ENCODE results near the gene CACNG7. TPM values are rescaled to one million over a fixed set of nuclear protein-coding genes. Genes with fewer than 3 reads are reported as not detected.
"Not testable (repeated sequence)": the region's sequence is repeated elsewhere in the genome, so short reads cannot be mapped to it uniquely, and the experiment has no call there.

The CACNG7 gene
- total RNA-seq, 4 donors from 2014 or later = not detected

GRCh38 chr19:53945998-53946397 is 36.9 kb downstream of the CACNG7 start:
- DNase-seq (ENCODE audit: low spot score in 2 of 2) = no peak
- TF ChIP-seq POLR2A (IDR thresholded peaks at IDR 0.05) = no peak
- TF ChIP-seq CTCF (IDR thresholded peaks at IDR 0.05) = no peak
- 93 to 94% methylated on average over 2 of the region's 2 CpGs for WGBS, 2 donors
- no peak overlapping the region for H3K4me3 ChIP-seq (ENCODE audit: low read depth, poor library complexity, severe bottlenecking)
- intact Hi-C loops (cut with DNase I; ENCODE audit: low total_unique reads) = no loop called here

DNA sequence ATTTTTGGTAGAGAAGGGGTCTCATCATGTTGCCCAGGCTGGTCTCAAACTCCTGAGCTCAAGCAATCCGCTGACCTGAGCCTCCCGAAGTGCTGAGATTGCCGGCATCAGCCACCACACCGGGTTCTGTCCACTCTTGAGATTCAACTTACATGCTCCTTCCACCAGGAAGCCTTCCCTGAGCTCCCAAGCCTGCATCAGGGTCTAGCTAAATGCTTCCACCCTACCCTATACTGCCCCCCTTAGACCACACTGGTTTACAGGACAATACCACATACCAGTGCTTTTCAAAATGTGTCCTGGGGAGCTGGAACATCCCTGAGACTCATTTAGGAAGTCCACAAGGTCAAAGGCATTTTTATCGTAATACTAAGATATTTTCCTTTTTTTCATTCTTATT is 38.5 kb downstream of the CACNG7 start:
- WGBS, 2 donors = 71 to 73% methylated on average over 5 of the region's 5 CpGs
- TF ChIP-seq POLR2A (IDR thresholded peaks at IDR 0.05) (no peak), CTCF (IDR thresholded peaks at IDR 0.05) (no peak)
- DNase-seq (ENCODE audit: low spot score in 2 of 2) = no peak
- intact Hi-C loops (cut with DNase I; ENCODE audit: low total_unique reads) = no loop called here
- H3K4me3 ChIP-seq (ENCODE audit: low read depth, poor library complexity, severe bottlenecking) = no peak overlapping the region

GRCh38 chr19:53948611-53949010 is 39.5 kb downstream of the CACNG7 start:
- intact Hi-C loops (cut with DNase I; ENCODE audit: low total_unique reads); DNase-seq (ENCODE audit: low spot score in 2 of 2); H3K4me3 ChIP-seq (ENCODE audit: low read depth, poor library complexity, severe bottlenecking): not testable (repeated sequence)
- 81 to 89% methylated on average over 5 of the region's 5 CpGs for WGBS, 2 donors

- intact Hi-C loops (cut with DNase I; ENCODE audit: low total_unique reads) = no loop called here
- H3K4me3 ChIP-seq (ENCODE audit: low read depth, poor library complexity, severe bottlenecking) = no peak overlapping the region
- 33 to 40% methylated on average over 11 of the region's 11 CpGs for WGBS, 2 donors
- TF ChIP-seq CTCF (IDR thresholded peaks at IDR 0.05) (no peak), POLR2A (IDR thresholded peaks at IDR 0.05) (no peak)
- DNase-seq (ENCODE audit: low spot score in 2 of 2) = no peak
Observed at GRCh38 chr19:53951436-53951835, 42.4 kb downstream of the CACNG7 start.

- TF ChIP-seq CTCF (IDR thresholded peaks at IDR 0.05) (no peak), POLR2A (IDR thresholded peaks at IDR 0.05) (no peak)
- 81 to 83% methylated on average over 9 of the region's 9 CpGs for WGBS, 2 donors
- intact Hi-C loops (cut with DNase I; ENCODE audit: low total_unique reads) = no loop called here
- H3K4me3 ChIP-seq (ENCODE audit: low read depth, poor library complexity, severe bottlenecking) = no peak overlapping the region
- no peak for DNase-seq (ENCODE audit: low spot score in 2 of 2)
Observed at GRCh38 chr19:53951947-53952346, 42.9 kb downstream of the CACNG7 start.

- TF ChIP-seq POLR2A (IDR thresholded peaks at IDR 0.05) = no peak
- no peak for TF ChIP-seq CTCF (IDR thresholded peaks at IDR 0.05)
- DNase-seq (ENCODE audit: low spot score in 2 of 2) = no peak
- 76 to 87% methylated on average over 8 of the region's 8 CpGs for WGBS, 2 donors
- intact Hi-C loops (cut with DNase I; ENCODE audit: low total_unique reads) = no loop called here
- no peak overlapping the region for H3K4me3 ChIP-seq (ENCODE audit: low read depth, poor library complexity, severe bottlenecking)
Observed at GRCh38 chr19:53953383-53953782, 44.3 kb downstream of the CACNG7 start.

All from lower leg skin (tissue), 4 donors.